Activated naive CD4-positive, alpha-beta T cell treated with anti-CD3 and anti-CD28 coated beads, Interleukin-2, amount 50 U/mL, for 16 hours (primary cell): Measurements from ENCODE around the gene ASPDH.
"Not testable (repeated sequence)": the region's sequence is repeated elsewhere in the genome, so short reads cannot be mapped to it uniquely, and the experiment has no call there.

Experiments
- DNase-seq: peaks from one replicate; pipeline ENCODE4 v3.0.0-alpha.2; 2020

ASPDH gene

GRCh38 chr19:50476224-50476906 is 37.3 kb downstream of the ASPDH start, which contains the start of the genes EMC10 and GARIN5A:
Gene EMC10 (plus strand): TSS chr19:50476507. CDS start chr19:50476545, 38 bp downstream.
Gene GARIN5A (minus strand): TSS chr19:50476848. CDS start chr19:50476388, 460 bp downstream.
- DNase-seq = peak; percentile 95

GRCh38 chr19:50475736-50476223 is 37.9 kb downstream of the ASPDH start:
- no peak for DNase-seq

GRCh38 chr19:50475101-50475568 is 38.6 kb downstream of the ASPDH start:
- DNase-seq = no peak

- DNase-seq = not testable (repeated sequence)
These were observed 40.4 kb downstream of the ASPDH start for GRCh38 chr19:50473336-50473735.

- DNase-seq = no peak
These were observed 44.9 kb downstream of the ASPDH start for GRCh38 chr19:50468818-50469217.

- no peak for DNase-seq
These were observed 46.1 kb downstream of the ASPDH start for GRCh38 chr19:50467566-50467965.

GRCh38 chr19:50466706-50467039 is 47.0 kb downstream of the ASPDH start:
- DNase-seq = no peak

- no peak for DNase-seq
These were observed 47.6 kb downstream of the ASPDH start for GRCh38 chr19:50465986-50466705.

- DNase-seq = no peak
These were observed 48.7 kb downstream of the ASPDH start for GRCh38 chr19:50465000-50465399.

GRCh38 chr19:50464348-50464747 is 49.4 kb downstream of the ASPDH start:
- no peak for DNase-seq

- no peak for DNase-seq
These were observed 50.7 kb downstream of the ASPDH start for GRCh38 chr19:50462970-50463369.
